K562 (cell line): ENCODE results near the gene CMBL. TPM values are rescaled to one million over a fixed set of nuclear protein-coding genes. Genes with fewer than 3 reads are reported as not detected.

Experiments used
- CBFB ChIP-seq: sonication (generic); formaldehyde crosslinking; IDR thresholded peaks from 2 replicates; pipeline ENCODE4 v1.4.0; 2020; ENCODE audit warnings: mild to moderate bottlenecking, missing genetic modification reagents
- KDM1A ChIP-seq, 2 experiments: fragments of 450-650 bp; IDR thresholded peaks; 2 replicates each; pipeline ENCODE4 v1.6.1; 2016; ENCODE audit warnings: mild to moderate bottlenecking in 2 of 2
- KHSRP ChIP-seq: fragments of 450-650 bp; IDR thresholded peaks from 2 replicates; pipeline ENCODE4 v1.6.1; 2017
- MEIS2 ChIP-seq: fragments of 450-650 bp; IDR thresholded peaks from 2 replicates; pipeline ENCODE4 v1.6.1; 2014; ENCODE audit warnings: mild to moderate bottlenecking; ENCODE audit not compliant: partially characterized antibody
- MYBL2 ChIP-seq, 2 experiments: fragments of 450-650 bp in 1 of 2; sonication (generic) in 1 of 2; formaldehyde crosslinking in 1 of 2; IDR thresholded peaks; 2 replicates each; pipeline versions ENCODE4 v1.6.1 to v1.8.1; 2017 to 2022; ENCODE audit warnings: borderline replicate concordance in 1 of 2, inconsistent platforms in 1 of 2, low read depth in 1 of 2, mild to moderate bottlenecking in 1 of 2, missing genetic modification reagents in 1 of 2, moderate library complexity in 1 of 2
- NFE2 ChIP-seq: IDR thresholded peaks from 2 replicates; pipeline ENCODE4 v1.6.1; 2014; ENCODE audit warnings: antibody characterized with exemption, low read depth
- RBBP5 ChIP-seq: fragments of 200-600 bp; sonication (generic); IDR thresholded peaks from 2 replicates; pipeline ENCODE4 v1.6.1; 2012; ENCODE audit warnings: borderline replicate concordance, mild to moderate bottlenecking, low read length, control low read depth, inconsistent platforms; ENCODE audit not compliant: insufficient read depth, poor library complexity, severe bottlenecking
- RHOXF2B ChIP-seq: fragments of 250-450 bp; sonication (Bioruptor Pico); conservative IDR thresholded peaks from 2 replicates; pipeline ENCODE4 v1.5.1; 2021
- STAG1 ChIP-seq: sonication (generic); formaldehyde crosslinking; IDR thresholded peaks from 2 replicates; pipeline ENCODE4 v1.5.0; 2020; ENCODE audit warnings: missing genetic modification reagents, borderline replicate concordance
- SUPT5H ChIP-seq: fragments of 450-650 bp; IDR thresholded peaks from 2 replicates; pipeline ENCODE4 v1.6.1; 2016
- TBL1XR1 ChIP-seq, 2 experiments: IDR thresholded peaks; 2 replicates each; pipeline ENCODE4 v1.6.1; 2012; ENCODE audit warnings: improper control_type of control experiment in 2 of 2, low read length in 2 of 2, mild to moderate bottlenecking in 1 of 2
- ZC3H4 ChIP-seq: sonication (generic); formaldehyde crosslinking; IDR thresholded peaks from 2 replicates; pipeline ENCODE4 v1.9.0; 2021; ENCODE audit warnings: missing genetic modification reagents, borderline replicate concordance
- ZFX ChIP-seq: sonication (generic); formaldehyde crosslinking; IDR thresholded peaks from 2 replicates; pipeline ENCODE4 v1.8.0; 2022; ENCODE audit warnings: mild to moderate bottlenecking, missing genetic modification reagents, moderate library complexity
- ZNF696 ChIP-seq: fragments of 250-450 bp; sonication (Bioruptor Pico); conservative IDR thresholded peaks from 2 replicates; pipeline ENCODE4 v1.4.0; 2020; ENCODE audit warnings: mild to moderate bottlenecking, moderate library complexity
- polyA plus RNA-seq, 8 experiments: library from polyadenylated mRNA; depleted of rRNA in 4 of 8; stranded (reverse) in 5 of 8; unstranded in 3 of 8; fragments of >200 nt; fragmentation: Nextera tagmentation in 2 of 8; fragmentation: Illumina TruSeq in 1 of 8; extraction: Ambion mirVana in 2 of 8; extraction: Trizol in 1 of 8; gene quantifications; 2 replicates each; pipeline versions ENCODE4 v1.2.1 to v1.2.3, GENCODE V29; 2011 to 2014; ENCODE audit warnings: inconsistent platforms in 1 of 8, missing spikeins in 1 of 8
- total RNA-seq, 7 experiments: library from RNA; depleted of rRNA in 6 of 7; stranded (reverse); fragments of >200 nt in 6 of 7; fragmentation: Illumina TruSeq in 2 of 7; extraction: Trizol in 2 of 7; gene quantifications; 2 replicates each; pipeline versions ENCODE4 v1.2.1 to v1.2.3, GENCODE V29; 2011 to 2021; ENCODE audit warnings: low replicate concordance in 1 of 7
- TF ChIP-seq, protein P1 (sequence below), 2 experiments: IDR thresholded peaks in 1 of 2; conservative IDR thresholded peaks in 1 of 2; 2 replicates each; pipeline ENCODE4 v1.6.1; 2016; ENCODE audit warnings: low read depth in 2 of 2, mild to moderate bottlenecking in 1 of 2, missing compliant biosample characterization in 1 of 2, missing genetic modification characterization in 1 of 2, moderate library complexity in 1 of 2
- TF ChIP-seq, protein P2 (sequence below): fragments of 450-650 bp; IDR thresholded peaks from 2 replicates; pipeline ENCODE4 v1.7.1; 2018; ENCODE audit warnings: mild to moderate bottlenecking, low read depth; ENCODE audit not compliant: partially characterized antibody
- TF ChIP-seq, protein P3 (sequence below): fragments of 250-450 bp; sonication (Bioruptor Pico); IDR thresholded peaks from 2 replicates; pipeline ENCODE4 v1.9.0; 2021; ENCODE audit warnings: mild to moderate bottlenecking, inconsistent platforms
- TF ChIP-seq, protein P4 (sequence below): fragments of 200-400 bp; formaldehyde crosslinking; IDR thresholded peaks from 2 replicates; pipeline ENCODE4 v1.6.1; 2017; ENCODE audit warnings: mild to moderate bottlenecking, low read depth, low read length, moderate library complexity

Gene CMBL
- total and polyA plus RNA-seq, 9 of the 15 experiments (the other 6 are each of a cell fraction or from before 2014, with no cell fraction given): 22.6 to 192 (median 71.1) TPM

DNA sequence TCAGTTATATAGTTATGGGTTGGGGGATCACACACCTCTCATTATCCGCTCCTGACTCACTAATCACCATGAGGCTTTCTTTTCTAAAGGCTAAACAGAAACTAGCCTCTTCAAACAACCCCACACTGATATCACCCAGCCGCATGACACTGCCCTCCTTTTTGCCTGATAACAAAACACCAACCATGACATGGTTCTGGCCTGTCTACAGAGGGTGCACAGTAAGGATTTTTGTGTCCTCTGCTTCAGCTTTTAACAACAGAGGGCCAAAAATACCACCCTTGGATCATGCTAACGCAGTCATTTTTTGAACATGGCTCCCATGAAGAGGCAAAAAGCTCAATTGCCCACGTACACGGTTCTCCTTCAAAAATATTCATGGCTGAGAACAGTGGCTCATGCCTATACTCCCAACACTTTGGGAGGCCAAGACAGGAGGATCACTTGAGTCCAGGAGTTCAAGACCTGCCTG, 4.0 kb downstream of the CMBL start (continued):
- TF ChIP-seq, protein P1, sequence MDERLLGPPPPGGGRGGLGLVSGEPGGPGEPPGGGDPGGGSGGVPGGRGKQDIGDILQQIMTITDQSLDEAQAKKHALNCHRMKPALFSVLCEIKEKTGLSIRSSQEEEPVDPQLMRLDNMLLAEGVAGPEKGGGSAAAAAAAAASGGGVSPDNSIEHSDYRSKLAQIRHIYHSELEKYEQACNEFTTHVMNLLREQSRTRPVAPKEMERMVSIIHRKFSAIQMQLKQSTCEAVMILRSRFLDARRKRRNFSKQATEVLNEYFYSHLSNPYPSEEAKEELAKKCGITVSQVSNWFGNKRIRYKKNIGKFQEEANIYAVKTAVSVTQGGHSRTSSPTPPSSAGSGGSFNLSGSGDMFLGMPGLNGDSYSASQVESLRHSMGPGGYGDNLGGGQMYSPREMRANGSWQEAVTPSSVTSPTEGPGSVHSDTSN (CRISPR knock-in tag; IDR thresholded peaks at IDR 0.05; ENCODE audit: low read depth): no peak
- TF ChIP-seq, protein P1 (tag; conservative IDR thresholded peaks at IDR 0.05; ENCODE audit: low read depth): peak; percentile 56
- TF ChIP-seq STAG1 (no peak), CBFB (CRISPR knock-in tag) (no peak), SUPT5H (no peak), KDM1A (IDR thresholded peaks at IDR 0.05) (peak; percentile 59 to 66; a peak in 2 of 4 replicates), NFE2 (peak; percentile 63), ZNF696 (peak; percentile 78; the same call in 1 of the 2 replicates), ZC3H4 (CRISPR knock-in tag) (no peak), KHSRP (no peak), TBL1XR1 (IDR thresholded peaks at IDR 0.05; ENCODE audit: low read length in 2 of 2) (no peak), RHOXF2B (no peak; the same call in 1 of the 2 replicates), RBBP5 (peak; percentile 53), ZFX (CRISPR knock-in tag) (peak; percentile 72), MYBL2 (IDR thresholded peaks at IDR 0.05; ENCODE audit: low read depth) (no peak), MYBL2 (CRISPR knock-in tag; IDR thresholded peaks at IDR 0.05; ENCODE audit: borderline replicate concordance) (no peak), MEIS2 (no peak)
- TF ChIP-seq, protein P2, sequence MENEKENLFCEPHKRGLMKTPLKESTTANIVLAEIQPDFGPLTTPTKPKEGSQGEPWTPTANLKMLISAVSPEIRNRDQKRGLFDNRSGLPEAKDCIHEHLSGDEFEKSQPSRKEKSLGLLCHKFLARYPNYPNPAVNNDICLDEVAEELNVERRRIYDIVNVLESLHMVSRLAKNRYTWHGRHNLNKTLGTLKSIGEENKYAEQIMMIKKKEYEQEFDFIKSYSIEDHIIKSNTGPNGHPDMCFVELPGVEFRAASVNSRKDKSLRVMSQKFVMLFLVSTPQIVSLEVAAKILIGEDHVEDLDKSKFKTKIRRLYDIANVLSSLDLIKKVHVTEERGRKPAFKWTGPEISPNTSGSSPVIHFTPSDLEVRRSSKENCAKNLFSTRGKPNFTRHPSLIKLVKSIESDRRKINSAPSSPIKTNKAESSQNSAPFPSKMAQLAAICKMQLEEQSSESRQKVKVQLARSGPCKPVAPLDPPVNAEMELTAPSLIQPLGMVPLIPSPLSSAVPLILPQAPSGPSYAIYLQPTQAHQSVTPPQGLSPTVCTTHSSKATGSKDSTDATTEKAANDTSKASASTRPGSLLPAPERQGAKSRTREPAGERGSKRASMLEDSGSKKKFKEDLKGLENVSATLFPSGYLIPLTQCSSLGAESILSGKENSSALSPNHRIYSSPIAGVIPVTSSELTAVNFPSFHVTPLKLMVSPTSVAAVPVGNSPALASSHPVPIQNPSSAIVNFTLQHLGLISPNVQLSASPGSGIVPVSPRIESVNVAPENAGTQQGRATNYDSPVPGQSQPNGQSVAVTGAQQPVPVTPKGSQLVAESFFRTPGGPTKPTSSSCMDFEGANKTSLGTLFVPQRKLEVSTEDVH: no peak
- TF ChIP-seq, protein P3, sequence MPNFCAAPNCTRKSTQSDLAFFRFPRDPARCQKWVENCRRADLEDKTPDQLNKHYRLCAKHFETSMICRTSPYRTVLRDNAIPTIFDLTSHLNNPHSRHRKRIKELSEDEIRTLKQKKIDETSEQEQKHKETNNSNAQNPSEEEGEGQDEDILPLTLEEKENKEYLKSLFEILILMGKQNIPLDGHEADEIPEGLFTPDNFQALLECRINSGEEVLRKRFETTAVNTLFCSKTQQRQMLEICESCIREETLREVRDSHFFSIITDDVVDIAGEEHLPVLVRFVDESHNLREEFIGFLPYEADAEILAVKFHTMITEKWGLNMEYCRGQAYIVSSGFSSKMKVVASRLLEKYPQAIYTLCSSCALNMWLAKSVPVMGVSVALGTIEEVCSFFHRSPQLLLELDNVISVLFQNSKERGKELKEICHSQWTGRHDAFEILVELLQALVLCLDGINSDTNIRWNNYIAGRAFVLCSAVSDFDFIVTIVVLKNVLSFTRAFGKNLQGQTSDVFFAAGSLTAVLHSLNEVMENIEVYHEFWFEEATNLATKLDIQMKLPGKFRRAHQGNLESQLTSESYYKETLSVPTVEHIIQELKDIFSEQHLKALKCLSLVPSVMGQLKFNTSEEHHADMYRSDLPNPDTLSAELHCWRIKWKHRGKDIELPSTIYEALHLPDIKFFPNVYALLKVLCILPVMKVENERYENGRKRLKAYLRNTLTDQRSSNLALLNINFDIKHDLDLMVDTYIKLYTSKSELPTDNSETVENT: no peak
- TF ChIP-seq, protein P4, sequence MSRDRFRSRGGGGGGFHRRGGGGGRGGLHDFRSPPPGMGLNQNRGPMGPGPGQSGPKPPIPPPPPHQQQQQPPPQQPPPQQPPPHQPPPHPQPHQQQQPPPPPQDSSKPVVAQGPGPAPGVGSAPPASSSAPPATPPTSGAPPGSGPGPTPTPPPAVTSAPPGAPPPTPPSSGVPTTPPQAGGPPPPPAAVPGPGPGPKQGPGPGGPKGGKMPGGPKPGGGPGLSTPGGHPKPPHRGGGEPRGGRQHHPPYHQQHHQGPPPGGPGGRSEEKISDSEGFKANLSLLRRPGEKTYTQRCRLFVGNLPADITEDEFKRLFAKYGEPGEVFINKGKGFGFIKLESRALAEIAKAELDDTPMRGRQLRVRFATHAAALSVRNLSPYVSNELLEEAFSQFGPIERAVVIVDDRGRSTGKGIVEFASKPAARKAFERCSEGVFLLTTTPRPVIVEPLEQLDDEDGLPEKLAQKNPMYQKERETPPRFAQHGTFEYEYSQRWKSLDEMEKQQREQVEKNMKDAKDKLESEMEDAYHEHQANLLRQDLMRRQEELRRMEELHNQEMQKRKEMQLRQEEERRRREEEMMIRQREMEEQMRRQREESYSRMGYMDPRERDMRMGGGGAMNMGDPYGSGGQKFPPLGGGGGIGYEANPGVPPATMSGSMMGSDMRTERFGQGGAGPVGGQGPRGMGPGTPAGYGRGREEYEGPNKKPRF: no peak
